ENCODE data around the gene APOBEC3A. TPM values are rescaled to one million over a fixed set of nuclear protein-coding genes. Genes with fewer than 3 reads are reported as not detected.

The APOBEC3A gene
- total and polyA plus RNA-seq, 2 of the 4 experiments (the other 2 are of a cell fraction), result not detected

GRCh38 chr22:38940811-38941384, 16.5 kb upstream of the APOBEC3A start:
- TF ChIP-seq FOS (IDR thresholded peaks at IDR 0.05; ENCODE audit: low read depth, low read length), result no peak
- TF ChIP-seq CHD1 (IDR thresholded peaks at IDR 0.05; ENCODE audit: low read depth, low read length), result no peak
- TF ChIP-seq CEBPB (IDR thresholded peaks at IDR 0.05; ENCODE audit: low read depth, low read length), result no peak
- no peak for TF ChIP-seq RFX5 (IDR thresholded peaks at IDR 0.05; ENCODE audit: low read depth, low read length)
- TF ChIP-seq BHLHE40 (IDR thresholded peaks at IDR 0.05; ENCODE audit: low read depth, low read length), result no peak
- no peak overlapping the region for H4K91ac ChIP-seq (ENCODE audit: insufficient read depth, low read depth, low read length)
- no peak overlapping the region for H4K5ac ChIP-seq (ENCODE audit: low read depth, low read length)
- no peak overlapping the region for H2AK5ac ChIP-seq (ENCODE audit: low read depth, low read length)
- in situ Hi-C loops (cut with MboI; ENCODE audit: low sequenced_read_pairs), result no loop called here
- H3K9me1 ChIP-seq (ENCODE audit: insufficient read depth, low read length), result no peaks in the 10 kb centered on the region
- dilution Hi-C loops (cut with HindIII; ENCODE audit: low sequenced_read_pairs, unreplicated experiment), result no loop called here
- no peak overlapping the region for H3K23ac ChIP-seq (ENCODE audit: low read depth, low read length)
- no peak overlapping the region for H3K4ac ChIP-seq (ENCODE audit: low read depth, low read length)
- ChIA-PET POLR2A (ENCODE audit: unreplicated experiment) (interaction anchor here (0.6 kb wide), 1 partner anchor 9 kb away, joined by 4 read pairs; no protein-coding TSS in a partner anchor), CTCF (no interaction called here)
- no TSS peak for BruUV-seq (replicated peaks)
- H2AK9ac ChIP-seq (replicated peaks; ENCODE audit: low read depth, low read length, poor library complexity), result no peak overlapping the region
- H2BK5ac ChIP-seq (ENCODE audit: low read depth, low read length, poor library complexity, severe bottlenecking), result no peak overlapping the region
- no peak overlapping the region for H3K56ac ChIP-seq (ENCODE audit: extremely low read depth, insufficient read depth, low read length)
- H3K18ac ChIP-seq (ENCODE audit: low read depth, low read length), result no peak overlapping the region
- no peak overlapping the region for H2BK120ac ChIP-seq (ENCODE audit: low read depth, low read length)
- DNase-seq (no peak), ATAC-seq (ENCODE audit: low read depth) (no peak)
- intact Hi-C loops (cut with micrococcal nuclease), result no loop called here
- no peak overlapping the region for H2BK15ac ChIP-seq (ENCODE audit: low read depth, low read length)
- 0 out of 2 replicates have a peak, but pooled peaks cover 2% of the 10 kb centered on the region for H3K9me3 ChIP-seq (ENCODE audit: control insufficient read depth, insufficient read depth, low read length)
- no peak overlapping the region for H3K27ac ChIP-seq (ENCODE audit: insufficient read depth, low read length)
- H3K4me1 ChIP-seq (ENCODE audit: control insufficient read depth, insufficient read depth, low read length), result no peaks in the 10 kb centered on the region
- H3K4me2 ChIP-seq (ENCODE audit: low read depth, low read length), result no peak overlapping the region
- no peak overlapping the region for H3K9ac ChIP-seq (ENCODE audit: low read depth, low read length)
- no peaks in the 10 kb centered on the region; the same call in 1 of the 2 replicates for H4K20me1 ChIP-seq (ENCODE audit: insufficient read depth, low read length)
- H3K79me1 ChIP-seq (ENCODE audit: low read depth in 1 of 2, low read length in 2 of 2), result no peaks in the 10 kb centered on the region
- H2AFZ ChIP-seq (replicated peaks; ENCODE audit: low read length, poor library complexity), result no peak overlapping the region
- peaks cover 63% of the 10 kb centered on the region for H3K27me3 ChIP-seq (ENCODE audit: control insufficient read depth, insufficient read depth, low read length)
- H3K14ac ChIP-seq (replicated peaks; ENCODE audit: low read depth, low read length), result no peak overlapping the region
- no peak overlapping the region for H2BK20ac ChIP-seq (ENCODE audit: low read depth, low read length)
- no peak overlapping the region for H3K4me3 ChIP-seq (ENCODE audit: insufficient read depth, low read depth, low read length)
- no peaks in the 10 kb centered on the region for H3K36me3 ChIP-seq (ENCODE audit: control insufficient read depth, insufficient read depth, low read length)
- WGBS, 2 experiments (ENCODE audit: extremely low coverage in 2 of 2, insufficient read length in 1 of 2), result no CpG with 5 or more reads among the region's 6 CpGs
- no peak overlapping the region for H4K8ac ChIP-seq (ENCODE audit: low read depth in 2 of 2, low read length in 2 of 2)
